Esophagus squamous epithelium (tissue), 5 donors: ENCODE measurements around the gene DSCAML1. TPM values are rescaled to one million over a fixed set of nuclear protein-coding genes. Genes with fewer than 3 reads are reported as not detected.

ENCODE experiments used
- DNase-seq: peaks from one replicate; lab custom pipeline; 2025; lab: John Stamatoyannopoulos, UW
- H3K27ac ChIP-seq, 4 donors: fragments of 200-600 bp; sonication (generic); one replicate each; pipeline ENCODE4 v1.5.1; 2016 to 2019; ENCODE audit warnings: mild to moderate bottlenecking in 1 of 4
- H3K27me3 ChIP-seq, 4 donors: fragments of 200-600 bp; sonication (generic); 1 replicate in 3 of 4; 2 replicates in 1 of 4; pipeline versions ENCODE4 v1.5.1 to v1.6.0; 2017 to 2021; ENCODE audit warnings: antibody characterized with exemption in 1 of 4
- H3K36me3 ChIP-seq, 3 donors: fragments of 200-600 bp; sonication (generic); one replicate each; pipeline ENCODE4 v1.5.1; 2016 to 2019
- H3K4me1 ChIP-seq, 3 donors: fragments of 200-600 bp; sonication (generic); one replicate each; pipeline ENCODE4 v1.5.1; 2017 to 2019
- H3K4me3 ChIP-seq, 4 donors: fragments of 200-600 bp; sonication (generic); 1 replicate in 3 of 4; 2 replicates in 1 of 4; pipeline ENCODE4 v1.5.1; 2016 to 2019; ENCODE audit warnings: mild to moderate bottlenecking in 2 of 4, moderate library complexity in 1 of 4
- H3K9me3 ChIP-seq, 3 donors: fragments of 200-600 bp; sonication (generic); one replicate each; pipeline ENCODE4 v1.5.1; 2016 to 2019
- POLR2A ChIP-seq, 4 donors: fragments of 450-650 bp; IDR thresholded peaks; one replicate each; pipeline ENCODE4 v1.6.1; 2017; ENCODE audit warnings: antibody characterized with exemption in 4 of 4, mild to moderate bottlenecking in 4 of 4, moderate library complexity in 3 of 4
- WGBS, 2 donors: methylation state at CpG; one replicate each; pipeline ENCODE4 v1.1.5; 2018; 5-methylcytosine and 5-hydroxymethylcytosine counted together
- intact Hi-C: fragments of 100-400 bp; cut with DNase I; formaldehyde crosslinking; loops from one replicate; pipeline ENCODE4 v1.15.0; 2022
- total RNA-seq, 4 donors: library from RNA; depleted of rRNA; stranded (reverse); fragments of >200 nt; gene quantifications; one replicate each; pipeline ENCODE4 v1.1.0, GENCODE V29; 2016
- TF ChIP-seq, protein P1 (sequence below), 6 experiments: fragments of 450-650 bp in 4 of 6; fragments of 200-600 bp in 2 of 6; sonication (generic) in 2 of 6; IDR thresholded peaks; one replicate each; pipeline ENCODE4 v1.5.1; 2016 to 2019; ENCODE audit warnings: antibody characterized with exemption in 6 of 6, mild to moderate bottlenecking in 4 of 6, moderate library complexity in 4 of 6
- donor health status: DM: yes; HTN: yes; CAD: no.

Gene DSCAML1
- total RNA-seq, 4 donors from 2014 or later: 0.04 to 0.19 TPM; not detected in 2

GRCh38 chr11:117819096-117820040 lies 22.4 kb upstream of the DSCAML1 start:
- WGBS, 2 donors: 63% methylated on average over 4 of the region's 10 CpGs; no CpG with 5 or more reads in 1 of the 2 donors
- Histone ChIP-seq H3K9me3 (no peaks in the 10 kb centered on the region), H3K4me3 (no peak overlapping the region), H3K27ac (no peak overlapping the region), H3K27me3 (no peaks in the 10 kb centered on the region), H3K36me3 (no peaks in the 10 kb centered on the region), H3K4me1 (peaks cover 17 to 66% (median 39%) of the 10 kb centered on the region in 3 donors)
- no peak for TF ChIP-seq POLR2A (IDR thresholded peaks at IDR 0.05)
- TF ChIP-seq, protein P1, sequence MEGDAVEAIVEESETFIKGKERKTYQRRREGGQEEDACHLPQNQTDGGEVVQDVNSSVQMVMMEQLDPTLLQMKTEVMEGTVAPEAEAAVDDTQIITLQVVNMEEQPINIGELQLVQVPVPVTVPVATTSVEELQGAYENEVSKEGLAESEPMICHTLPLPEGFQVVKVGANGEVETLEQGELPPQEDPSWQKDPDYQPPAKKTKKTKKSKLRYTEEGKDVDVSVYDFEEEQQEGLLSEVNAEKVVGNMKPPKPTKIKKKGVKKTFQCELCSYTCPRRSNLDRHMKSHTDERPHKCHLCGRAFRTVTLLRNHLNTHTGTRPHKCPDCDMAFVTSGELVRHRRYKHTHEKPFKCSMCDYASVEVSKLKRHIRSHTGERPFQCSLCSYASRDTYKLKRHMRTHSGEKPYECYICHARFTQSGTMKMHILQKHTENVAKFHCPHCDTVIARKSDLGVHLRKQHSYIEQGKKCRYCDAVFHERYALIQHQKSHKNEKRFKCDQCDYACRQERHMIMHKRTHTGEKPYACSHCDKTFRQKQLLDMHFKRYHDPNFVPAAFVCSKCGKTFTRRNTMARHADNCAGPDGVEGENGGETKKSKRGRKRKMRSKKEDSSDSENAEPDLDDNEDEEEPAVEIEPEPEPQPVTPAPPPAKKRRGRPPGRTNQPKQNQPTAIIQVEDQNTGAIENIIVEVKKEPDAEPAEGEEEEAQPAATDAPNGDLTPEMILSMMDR (IDR thresholded peaks at IDR 0.05): peak in 5 of 6 experiments; percentile 25 to 63 (median 40)
- intact Hi-C loops: loop anchor here (10.0 kb wide), 1 partner anchor 395 kb away; no protein-coding TSS in a partner anchor
- no peak for DNase-seq

DNA sequence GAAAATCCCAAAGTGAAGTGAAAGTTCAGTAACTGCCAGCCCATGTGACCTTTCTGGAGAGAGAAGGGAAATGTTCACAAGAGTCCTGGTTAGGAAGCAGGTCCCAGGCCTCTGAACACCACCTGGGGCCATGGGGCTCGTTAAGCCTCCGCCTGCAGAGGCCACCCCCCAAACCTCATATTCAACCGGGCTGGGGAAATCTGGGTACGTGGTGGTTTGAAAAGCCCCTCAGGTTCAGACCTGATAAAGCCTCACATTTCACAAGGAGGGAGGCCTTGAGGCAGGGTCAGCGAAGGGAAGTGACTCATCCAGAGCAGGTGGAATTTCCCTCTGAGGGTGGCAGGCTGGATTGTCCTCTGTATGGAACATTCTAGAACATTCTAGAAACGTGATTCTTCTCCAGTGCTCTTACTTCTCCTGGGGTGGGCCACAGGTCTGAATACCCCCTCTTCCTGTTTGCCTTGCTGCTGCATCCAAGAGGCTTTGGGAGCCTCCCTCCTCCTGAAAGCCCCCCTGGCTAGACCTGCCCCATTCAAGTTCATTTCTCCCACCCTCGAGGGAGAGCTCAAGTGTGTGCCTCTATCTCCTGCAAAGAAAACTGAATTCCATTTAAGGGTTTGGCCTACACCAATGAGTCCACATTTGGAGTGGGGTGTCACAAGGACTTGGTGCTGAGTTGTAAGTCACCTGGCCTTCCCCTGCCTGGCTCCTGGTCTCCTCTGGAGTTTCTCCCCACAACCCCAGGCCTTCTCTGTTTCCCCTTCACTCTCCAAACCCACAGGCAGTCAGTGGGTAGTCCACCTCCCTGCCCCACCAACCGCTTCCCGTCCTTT lies 21.2 kb upstream of the DSCAML1 start:
- H3K9me3 ChIP-seq: no peaks in the 10 kb centered on the region
- H3K27ac ChIP-seq: peak overlapping the region in 2 of 4 donors; percentile 75 to 83
- H3K36me3 ChIP-seq: no peaks in the 10 kb centered on the region
- intact Hi-C loops: loop anchor here (10.0 kb wide), 1 partner anchor 393 kb away; no protein-coding TSS in a partner anchor
- WGBS, 2 donors: 51 to 72% methylated on average over 4 to 6 of the region's 9 CpGs
- H3K4me3 ChIP-seq: no peak overlapping the region
- no peak for TF ChIP-seq POLR2A (IDR thresholded peaks at IDR 0.05)
- TF ChIP-seq, protein P1 (IDR thresholded peaks at IDR 0.05): no peak
- H3K27me3 ChIP-seq: no peaks in the 10 kb centered on the region
- no peak for DNase-seq
- peaks cover 17 to 58% (median 30%) of the 10 kb centered on the region in 3 donors for H3K4me1 ChIP-seq

DNA sequence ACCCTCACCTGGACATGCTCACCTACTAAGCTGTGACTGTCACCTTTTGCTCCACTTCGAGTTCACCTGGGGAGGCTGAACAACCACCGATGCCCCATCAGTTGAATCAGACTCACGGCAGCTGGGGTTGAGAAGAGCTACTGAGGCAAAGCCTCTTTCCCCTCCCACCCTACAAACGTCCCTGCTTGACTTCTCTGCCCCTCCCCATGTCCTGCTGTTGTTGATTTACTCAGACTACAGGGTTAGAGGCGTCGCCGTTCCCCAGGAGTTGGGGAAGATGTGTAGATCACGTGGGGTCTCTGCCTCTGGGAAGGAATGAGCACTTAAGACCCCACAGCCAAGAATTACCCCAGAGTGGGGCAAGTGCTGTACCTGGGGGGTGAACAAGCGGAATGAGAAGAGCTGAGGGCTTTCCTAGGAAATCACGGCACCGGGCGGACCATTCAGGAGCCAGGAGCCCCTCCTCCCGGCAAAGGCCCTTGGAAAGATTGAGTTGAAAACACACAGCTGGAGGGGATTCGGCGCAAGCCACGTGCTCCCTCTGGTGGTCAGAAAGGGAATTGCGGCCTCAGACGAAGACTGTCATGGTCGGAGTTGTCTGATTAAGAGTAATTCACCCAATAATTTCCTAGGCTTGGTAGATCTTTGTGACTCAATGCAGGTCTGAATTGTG lies 20.5 kb upstream of the DSCAML1 start:
- H3K27me3 ChIP-seq: no peaks in the 10 kb centered on the region
- WGBS, 2 donors: 10 to 14% methylated on average over 17 to 18 of the region's 19 CpGs
- H3K36me3 ChIP-seq: no peaks in the 10 kb centered on the region
- peak overlapping the region in 2 of 4 donors; percentile 23 to 50 for H3K4me3 ChIP-seq
- H3K9me3 ChIP-seq: no peaks in the 10 kb centered on the region
- intact Hi-C loops: loop anchor here (10.0 kb wide), 1 partner anchor 393 kb away; no protein-coding TSS in a partner anchor
- no peak for TF ChIP-seq POLR2A (IDR thresholded peaks at IDR 0.05)
- TF ChIP-seq, protein P1 (IDR thresholded peaks at IDR 0.05): peak; percentile 98 to 100 (median 99)
- H3K27ac ChIP-seq: peak overlapping the region; percentile 55 to 83 (median 71)
- H3K4me1 ChIP-seq: peaks cover 17 to 52% (median 30%) of the 10 kb centered on the region in 3 donors
- DNase-seq: no peak

- TF ChIP-seq, protein P1 (IDR thresholded peaks at IDR 0.05): no peak
- peak overlapping the region in 2 of 4 donors; percentile 23 to 50 for H3K4me3 ChIP-seq
- no peaks in the 10 kb centered on the region for H3K27me3 ChIP-seq
- intact Hi-C loops: loop anchor here (10.0 kb wide), 1 partner anchor 392 kb away; no protein-coding TSS in a partner anchor
- H3K27ac ChIP-seq: peak overlapping the region; percentile 55 to 83 (median 71)
- 70 to 89% methylated on average over 2 to 3 of the region's 5 CpGs for WGBS, 2 donors
- no peaks in the 10 kb centered on the region for H3K36me3 ChIP-seq
- no peaks in the 10 kb centered on the region for H3K9me3 ChIP-seq
- no peak for DNase-seq
- peaks cover 17 to 46% (median 30%) of the 10 kb centered on the region in 3 donors for H3K4me1 ChIP-seq
Observed at GRCh38 chr11:117816846-117817367, 19.9 kb upstream of the DSCAML1 start.
